GM12878 (cell line): Measurements from ENCODE around the gene BORCS5. TPM values are rescaled to one million over a fixed set of nuclear protein-coding genes. Genes with fewer than 3 reads are reported as not detected.

Source experiments
- BCL11A ChIP-seq: IDR thresholded peaks from 2 replicates; pipeline ENCODE4 v1.6.1; 2011; ENCODE audit warnings: low read depth, low read length
- CBX5 ChIP-seq: sonication (generic); IDR thresholded peaks from 2 replicates; pipeline ENCODE4 v1.6.1; 2016; ENCODE audit warnings: low read depth, moderate library complexity, mild to moderate bottlenecking, inconsistent platforms
- CHD1 ChIP-seq: IDR thresholded peaks from 2 replicates; pipeline ENCODE4 v1.6.1; 2012; ENCODE audit warnings: low read depth, low read length, improper control_type of control experiment
- CREM ChIP-seq: IDR thresholded peaks from 2 replicates; pipeline ENCODE4 v1.6.1; 2014; ENCODE audit warnings: antibody characterized with exemption, low read depth
- E4F1 ChIP-seq: fragments of 450-650 bp; IDR thresholded peaks from 2 replicates; pipeline ENCODE4 v1.6.1; 2018; ENCODE audit warnings: borderline replicate concordance, mild to moderate bottlenecking; ENCODE audit not compliant: partially characterized antibody
- EP300 ChIP-seq, 2 experiments: fragments of 150-350 bp in 1 of 2; IDR thresholded peaks; 2 replicates each; pipeline ENCODE4 v1.6.1; 2011 to 2012; ENCODE audit warnings: low read depth in 2 of 2, low read length in 2 of 2, borderline replicate concordance in 1 of 2, improper control_type of control experiment in 1 of 2, inconsistent platforms in 1 of 2; ENCODE audit not compliant: control insufficient read depth in 1 of 2
- HCFC1 ChIP-seq: fragments of 150-350 bp; IDR thresholded peaks from 2 replicates; pipeline ENCODE4 v1.6.1; 2014; ENCODE audit warnings: low read length
- HSF1 ChIP-seq: fragments of 150-350 bp; IDR thresholded peaks from 2 replicates; pipeline ENCODE4 v1.6.1; 2014; ENCODE audit warnings: mild to moderate bottlenecking, low read depth, low read length
- IRF3 ChIP-seq: fragments of 450-650 bp; IDR thresholded peaks from 2 replicates; pipeline ENCODE4 v1.6.1; 2014; ENCODE audit warnings: mild to moderate bottlenecking
- JUND ChIP-seq: IDR thresholded peaks from 2 replicates; pipeline ENCODE4 v1.6.1; 2012; ENCODE audit warnings: low read depth, mild to moderate bottlenecking, low read length, improper control_type of control experiment, moderate library complexity
- POLR2AphosphoS2 ChIP-seq: IDR thresholded peaks from 2 replicates; pipeline ENCODE4 v1.6.1; 2011; ENCODE audit warnings: low read depth, mild to moderate bottlenecking, low read length, improper control_type of control experiment, moderate library complexity
- RAD51 ChIP-seq: fragments of 450-650 bp; IDR thresholded peaks from 2 replicates; pipeline ENCODE4 v1.6.1; 2016; ENCODE audit warnings: moderate library complexity, mild to moderate bottlenecking, inconsistent platforms
- RBBP5 ChIP-seq: fragments of 200-600 bp; sonication (generic); conservative IDR thresholded peaks from 2 replicates; pipeline ENCODE4 v1.6.1; 2016
- REST ChIP-seq: IDR thresholded peaks from 2 replicates; pipeline ENCODE4 v1.6.1; 2012; ENCODE audit warnings: mild to moderate bottlenecking, low read depth, low read length
- SMARCA5 ChIP-seq: fragments of 450-650 bp; IDR thresholded peaks from 2 replicates; pipeline ENCODE4 v1.6.1; 2017; ENCODE audit warnings: mild to moderate bottlenecking
- SMC3 ChIP-seq: IDR thresholded peaks from 2 replicates; pipeline ENCODE4 v1.6.1; 2011; ENCODE audit warnings: low read length, improper control_type of control experiment, borderline replicate concordance
- SUPT20H ChIP-seq: IDR thresholded peaks from 2 replicates; pipeline ENCODE4 v1.6.1; 2011; ENCODE audit warnings: low read depth, mild to moderate bottlenecking, low read length, moderate library complexity, borderline replicate concordance; ENCODE audit not compliant: control insufficient read depth
- TCF3 ChIP-seq: IDR thresholded peaks from 2 replicates; pipeline ENCODE4 v1.6.1; 2012; ENCODE audit warnings: low read depth, mild to moderate bottlenecking, low read length, borderline replicate concordance; ENCODE audit not compliant: insufficient read depth
- WRNIP1 ChIP-seq: IDR thresholded peaks from 2 replicates; pipeline ENCODE4 v1.6.1; 2011; ENCODE audit warnings: low read depth, low read length, improper control_type of control experiment, borderline replicate concordance
- YBX1 ChIP-seq: fragments of 450-650 bp; IDR thresholded peaks from 2 replicates; pipeline ENCODE4 v1.6.1; 2016; ENCODE audit warnings: antibody characterized with exemption
- YY1 ChIP-seq: IDR thresholded peaks from 2 replicates; pipeline ENCODE4 v1.6.1; 2011; ENCODE audit warnings: low read depth, mild to moderate bottlenecking, low read length
- ZSCAN29 ChIP-seq: fragments of 450-650 bp; IDR thresholded peaks from 2 replicates; pipeline ENCODE4 v1.6.1; 2017; ENCODE audit warnings: mild to moderate bottlenecking, moderate library complexity
- polyA plus RNA-seq, 11 experiments: library from polyadenylated mRNA; depleted of rRNA in 4 of 11; unstranded in 6 of 11; stranded (reverse) in 5 of 11; fragments of >200 nt; fragmentation: Nextera tagmentation in 4 of 11; fragmentation: Illumina TruSeq in 1 of 11; extraction: Ambion mirVana in 4 of 11; extraction: Trizol in 1 of 11; gene quantifications; 1 replicate in 1 of 11; 2 replicates in 10 of 11; pipeline versions ENCODE4 v1.2.1 to v1.2.3, GENCODE V29; 2011 to 2016; ENCODE audit warnings: inconsistent platforms in 2 of 11, missing spikeins in 2 of 11, low read depth in 1 of 11
- total RNA-seq, 4 experiments: library from RNA; depleted of rRNA in 3 of 4; stranded (reverse); fragments of >200 nt in 3 of 4; fragmentation: Illumina TruSeq in 1 of 4; extraction: Trizol in 1 of 4; gene quantifications; 2 replicates each; pipeline versions ENCODE4 v1.2.1 to v1.2.3, GENCODE V29; 2013 to 2021

Gene BORCS5
- total and polyA plus RNA-seq, 10 of the 15 experiments (the other 5 are each of a cell fraction or from before 2014, with no cell fraction given), result 1.4 to 39.7 (median 16.1) TPM

GRCh38 chr12:12356896-12357718 is at the start of gene BORCS5 (continued):
- TF ChIP-seq RBBP5, result no peak
- TF ChIP-seq HSF1, result no peak
- peak; percentile 79; the same call in 1 of the 2 replicates for TF ChIP-seq TCF3
- peak; percentile 83 for TF ChIP-seq SMARCA5
- peak; percentile 5; the same call in 1 of the 2 replicates for TF ChIP-seq SMC3
- no peak for TF ChIP-seq JUND
- TF ChIP-seq HCFC1, result peak; percentile 34
- TF ChIP-seq REST, result no peak
- TF ChIP-seq ZSCAN29, result no peak
- TF ChIP-seq YBX1, result no peak
- TF ChIP-seq CHD1, result peak; percentile 67; the same call in 1 of the 2 replicates
- TF ChIP-seq CREM, result peak; percentile 79
- peak; percentile 36; the same call in 1 of the 2 replicates for TF ChIP-seq IRF3
- peak in 1 of 2 experiments; percentile 59; a peak in 2 of 4 replicates for TF ChIP-seq EP300 (IDR thresholded peaks at IDR 0.05; ENCODE audit: borderline replicate concordance in 1 of 2, control insufficient read depth in 1 of 2, low read depth in 2 of 2, low read length in 2 of 2)
- TF ChIP-seq WRNIP1, result peak; percentile 88; the same call in 1 of the 2 replicates
- TF ChIP-seq RAD51, result no peak
- no peak for TF ChIP-seq SUPT20H
- TF ChIP-seq CBX5, result 0 out of 2 replicates have a peak, but pooled peaks have one; percentile 72
- TF ChIP-seq E4F1, result peak; percentile 85
- TF ChIP-seq POLR2AphosphoS2, result peak; percentile 91
- 0 out of 2 replicates have a peak, but pooled peaks have one; percentile 24 for TF ChIP-seq BCL11A
- TF ChIP-seq YY1, result peak; percentile 51; the same call in 1 of the 2 replicates
